OCI-LY1 (cell line): ENCODE data around the gene NLK.

ENCODE experiments used
- EZH2 ChIP-seq: fragments of 200-600 bp; sonication (generic), shearing (Covaris generic); IDR thresholded peaks from 2 replicates; pipeline ENCODE4 v1.8.0; 2017; ENCODE audit warnings: borderline replicate concordance, mixed run types, mild to moderate bottlenecking, antibody characterized with exemption, low read length, moderate library complexity, mixed read lengths
- TF ChIP-seq, protein P1 (sequence below): fragments of 200-600 bp; sonication (generic), shearing (Covaris generic); IDR thresholded peaks from 2 replicates; pipeline ENCODE4 v1.5.1; 2017; ENCODE audit warnings: mild to moderate bottlenecking, antibody characterized with exemption, low read length, moderate library complexity, mixed read lengths

DNA sequence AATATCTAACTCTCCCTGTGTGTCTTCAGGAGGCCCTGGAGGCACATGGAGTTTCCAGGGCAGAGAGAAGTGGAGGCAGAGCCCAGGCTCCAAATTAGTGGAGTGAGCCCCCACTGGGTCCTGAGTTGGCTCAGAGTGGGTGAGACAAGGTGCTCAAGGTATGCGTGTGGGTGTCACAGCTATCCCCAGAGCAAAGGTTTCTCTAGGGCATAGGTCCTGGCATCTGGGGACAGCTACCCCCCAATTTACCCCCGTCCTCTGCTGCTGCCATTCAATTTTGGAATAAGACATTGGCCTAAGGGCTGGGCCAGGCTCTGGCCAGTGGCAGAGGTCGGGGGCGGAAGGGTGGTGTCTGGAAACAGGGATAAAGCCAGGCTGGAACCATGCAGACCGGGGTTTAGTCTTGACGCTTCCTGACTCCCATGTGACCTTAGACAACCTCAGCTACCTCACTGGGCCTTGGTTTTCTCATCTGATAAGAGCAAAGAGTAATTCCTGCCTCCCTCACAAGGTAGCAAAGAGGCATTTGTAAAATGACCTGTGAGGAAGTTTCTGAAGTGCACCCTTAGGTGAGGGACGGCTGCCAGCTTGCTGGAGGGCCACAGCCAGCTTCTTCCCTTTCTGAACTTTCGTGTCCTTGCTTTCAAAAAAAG is 198.3 kb downstream of the NLK start:
- TF ChIP-seq, protein P1, sequence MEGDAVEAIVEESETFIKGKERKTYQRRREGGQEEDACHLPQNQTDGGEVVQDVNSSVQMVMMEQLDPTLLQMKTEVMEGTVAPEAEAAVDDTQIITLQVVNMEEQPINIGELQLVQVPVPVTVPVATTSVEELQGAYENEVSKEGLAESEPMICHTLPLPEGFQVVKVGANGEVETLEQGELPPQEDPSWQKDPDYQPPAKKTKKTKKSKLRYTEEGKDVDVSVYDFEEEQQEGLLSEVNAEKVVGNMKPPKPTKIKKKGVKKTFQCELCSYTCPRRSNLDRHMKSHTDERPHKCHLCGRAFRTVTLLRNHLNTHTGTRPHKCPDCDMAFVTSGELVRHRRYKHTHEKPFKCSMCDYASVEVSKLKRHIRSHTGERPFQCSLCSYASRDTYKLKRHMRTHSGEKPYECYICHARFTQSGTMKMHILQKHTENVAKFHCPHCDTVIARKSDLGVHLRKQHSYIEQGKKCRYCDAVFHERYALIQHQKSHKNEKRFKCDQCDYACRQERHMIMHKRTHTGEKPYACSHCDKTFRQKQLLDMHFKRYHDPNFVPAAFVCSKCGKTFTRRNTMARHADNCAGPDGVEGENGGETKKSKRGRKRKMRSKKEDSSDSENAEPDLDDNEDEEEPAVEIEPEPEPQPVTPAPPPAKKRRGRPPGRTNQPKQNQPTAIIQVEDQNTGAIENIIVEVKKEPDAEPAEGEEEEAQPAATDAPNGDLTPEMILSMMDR = no peak
- no peak for TF ChIP-seq EZH2
